ENCODE measurements around the gene PMM1. TPM values are rescaled to one million over a fixed set of nuclear protein-coding genes. Genes with fewer than 3 reads are reported as not detected.

Gene PMM1
- total RNA-seq, 1 experiment from 2014 or later, result 26.8 TPM

- Histone ChIP-seq H3K9me3 (ENCODE audit: low read depth, low read length, poor library complexity, severe bottlenecking) (no peaks in the 10 kb centered on the region), H3K36me3 (ENCODE audit: insufficient read depth, low read length, poor library complexity, severe bottlenecking) (no peaks in the 10 kb centered on the region), H3K27ac (ENCODE audit: low read depth, low read length, poor library complexity, severe bottlenecking) (no peak overlapping the region), H3K4me3 (ENCODE audit: low read depth, low read length, poor library complexity, severe bottlenecking) (no peak overlapping the region), H3K27me3 (replicated peaks; ENCODE audit: insufficient read depth, low read depth, low read length, poor library complexity) (no peaks in the 10 kb centered on the region), H3K4me1 (ENCODE audit: insufficient read depth, low read length, poor library complexity, severe bottlenecking) (peaks cover 19% of the 10 kb centered on the region)
- no TSS peak for BruUV-seq (replicated peaks)
- ChIA-PET POLR2A (ENCODE audit: low non-redundant PET) (no interaction called here), CTCF (interaction anchor here (0.8 kb wide), 1 partner anchor 12 kb away, joined by 3 read pairs; no protein-coding TSS in a partner anchor)
- TF ChIP-seq CTCF (conservative IDR thresholded peaks at IDR 0.05; ENCODE audit: low read depth, low read length) (no peak), EZH2 (IDR thresholded peaks at IDR 0.05; ENCODE audit: borderline replicate concordance, low read depth, low read length, poor library complexity, severe bottlenecking) (no peak)
- DNase-seq (ENCODE audit: low spot score), result peak; percentile 84
- intact Hi-C loops (cut with micrococcal nuclease; ENCODE audit: unreplicated experiment), result no loop called here
Observed at GRCh38 chr22:41565403-41566054, 24.1 kb downstream of the PMM1 start.

GRCh38 chr22:41564563-41564962 lies 25.1 kb downstream of the PMM1 start:
- no peak for DNase-seq (ENCODE audit: low spot score)
- Histone ChIP-seq H3K4me1 (ENCODE audit: insufficient read depth, low read length, poor library complexity, severe bottlenecking) (peaks cover 19% of the 10 kb centered on the region), H3K27me3 (replicated peaks; ENCODE audit: insufficient read depth, low read depth, low read length, poor library complexity) (no peaks in the 10 kb centered on the region), H3K4me3 (ENCODE audit: low read depth, low read length, poor library complexity, severe bottlenecking) (no peak overlapping the region), H3K9me3 (ENCODE audit: low read depth, low read length, poor library complexity, severe bottlenecking) (no peaks in the 10 kb centered on the region), H3K27ac (ENCODE audit: low read depth, low read length, poor library complexity, severe bottlenecking) (no peak overlapping the region), H3K36me3 (ENCODE audit: insufficient read depth, low read length, poor library complexity, severe bottlenecking) (no peaks in the 10 kb centered on the region)
- BruUV-seq (replicated peaks), result no TSS peak
- intact Hi-C loops (cut with micrococcal nuclease; ENCODE audit: unreplicated experiment), result no loop called here
- ChIA-PET CTCF (no interaction called here), POLR2A (ENCODE audit: low non-redundant PET) (no interaction called here)
- TF ChIP-seq EZH2 (IDR thresholded peaks at IDR 0.05; ENCODE audit: borderline replicate concordance, low read depth, low read length, poor library complexity, severe bottlenecking) (no peak), CTCF (conservative IDR thresholded peaks at IDR 0.05; ENCODE audit: low read depth, low read length) (no peak)

GRCh38 chr22:41563051-41563711 lies 26.5 kb downstream of the PMM1 start:
- Histone ChIP-seq H3K27me3 (replicated peaks; ENCODE audit: insufficient read depth, low read depth, low read length, poor library complexity) (no peaks in the 10 kb centered on the region), H3K9me3 (ENCODE audit: low read depth, low read length, poor library complexity, severe bottlenecking) (no peaks in the 10 kb centered on the region), H3K36me3 (ENCODE audit: insufficient read depth, low read length, poor library complexity, severe bottlenecking) (no peaks in the 10 kb centered on the region), H3K4me1 (ENCODE audit: insufficient read depth, low read length, poor library complexity, severe bottlenecking) (peaks cover 19% of the 10 kb centered on the region), H3K27ac (ENCODE audit: low read depth, low read length, poor library complexity, severe bottlenecking) (no peak overlapping the region), H3K4me3 (ENCODE audit: low read depth, low read length, poor library complexity, severe bottlenecking) (no peak overlapping the region)
- intact Hi-C loops (cut with micrococcal nuclease; ENCODE audit: unreplicated experiment), result no loop called here
- no TSS peak for BruUV-seq (replicated peaks)
- CTCF ChIA-PET, result no interaction called here
- TF ChIP-seq CTCF (conservative IDR thresholded peaks at IDR 0.05; ENCODE audit: low read depth, low read length) (no peak), EZH2 (IDR thresholded peaks at IDR 0.05; ENCODE audit: borderline replicate concordance, low read depth, low read length, poor library complexity, severe bottlenecking) (no peak)
- DNase-seq (ENCODE audit: low spot score), result no peak
- POLR2A ChIA-PET (ENCODE audit: low non-redundant PET), result no interaction called here
